ENCODE results near the gene DMRT2.

DMRT2 gene

GRCh38 chr9:1050125-1050895 is at the start of gene DMRT2:
Gene DMRT2 (plus strand): TSS chr9:1050357. CDS start chr9:1051614, 1,257 bp downstream.
- DNase-seq (ENCODE audit: low read depth in 2 of 2, low spot score in 1 of 2), result no peak

- no peak for DNase-seq (ENCODE audit: low read depth in 2 of 2, low spot score in 1 of 2)
These were observed 48.3 kb upstream of the DMRT2 start for GRCh38 chr9:1001838-1002237.

GRCh38 chr9:1002678-1003077 is 47.5 kb upstream of the DMRT2 start:
- DNase-seq (ENCODE audit: low read depth in 2 of 2, low spot score in 1 of 2), result no peak

- no peak for DNase-seq (ENCODE audit: low read depth in 2 of 2, low spot score in 1 of 2)
These were observed 45.0 kb upstream of the DMRT2 start for GRCh38 chr9:1005043-1005667.

- DNase-seq (ENCODE audit: low read depth in 2 of 2, low spot score in 1 of 2), result no peak
These were observed 42.8 kb upstream of the DMRT2 start for GRCh38 chr9:1007312-1007711.

- DNase-seq (ENCODE audit: low read depth in 2 of 2, low spot score in 1 of 2), result no peak
These were observed 41.9 kb upstream of the DMRT2 start for GRCh38 chr9:1008216-1008615.

GRCh38 chr9:1009101-1009707 is 41.0 kb upstream of the DMRT2 start:
- peak; percentile 6 to 44 for DNase-seq (ENCODE audit: low read depth in 2 of 2, low spot score in 1 of 2)

- no peak for DNase-seq (ENCODE audit: low read depth in 2 of 2, low spot score in 1 of 2)
These were observed 37.1 kb upstream of the DMRT2 start for GRCh38 chr9:1013021-1013420.

- DNase-seq (ENCODE audit: low read depth in 2 of 2, low spot score in 1 of 2), result no peak
These were observed 35.9 kb upstream of the DMRT2 start for GRCh38 chr9:1014225-1014624.

GRCh38 chr9:1014640-1015039 is 35.5 kb upstream of the DMRT2 start:
- no peak for DNase-seq (ENCODE audit: low read depth in 2 of 2, low spot score in 1 of 2)

GRCh38 chr9:1018121-1018520 is 32.0 kb upstream of the DMRT2 start:
- no peak for DNase-seq (ENCODE audit: low read depth in 2 of 2, low spot score in 1 of 2)

- no peak for DNase-seq (ENCODE audit: low read depth in 2 of 2, low spot score in 1 of 2)
These were observed 26.0 kb upstream of the DMRT2 start for GRCh38 chr9:1024112-1024511.

- DNase-seq (ENCODE audit: low read depth in 2 of 2, low spot score in 1 of 2), result no peak
These were observed 25.0 kb upstream of the DMRT2 start for GRCh38 chr9:1025131-1025530.

- DNase-seq (ENCODE audit: low read depth in 2 of 2, low spot score in 1 of 2), result no peak
These were observed 23.9 kb upstream of the DMRT2 start for GRCh38 chr9:1026219-1026618.

- DNase-seq (ENCODE audit: low read depth in 2 of 2, low spot score in 1 of 2), result no peak
These were observed 21.5 kb upstream of the DMRT2 start for GRCh38 chr9:1028501-1029190.

- no peak for DNase-seq (ENCODE audit: low read depth in 2 of 2, low spot score in 1 of 2)
These were observed 18.1 kb upstream of the DMRT2 start for GRCh38 chr9:1031951-1032601.

GRCh38 chr9:1034271-1034670 is 15.9 kb upstream of the DMRT2 start:
- no peak for DNase-seq (ENCODE audit: low read depth in 2 of 2, low spot score in 1 of 2)

GRCh38 chr9:1039589-1039988 is 10.6 kb upstream of the DMRT2 start:
- DNase-seq (ENCODE audit: low read depth in 2 of 2, low spot score in 1 of 2), result no peak

- DNase-seq (ENCODE audit: low read depth in 2 of 2, low spot score in 1 of 2), result no peak
These were observed 7.7 kb upstream of the DMRT2 start for GRCh38 chr9:1042466-1042865.

- DNase-seq (ENCODE audit: low read depth in 2 of 2, low spot score in 1 of 2), result no peak
These were observed 5.5 kb upstream of the DMRT2 start for GRCh38 chr9:1044643-1045042.
